ENCODE data around the gene FUCA1. TPM values are rescaled to one million over a fixed set of nuclear protein-coding genes. Genes with fewer than 3 reads are reported as not detected.

The FUCA1 gene
- total RNA-seq, 1 experiment from 2014 or later, result 20.7 TPM

GRCh38 chr1:23916209-23917131, 48.4 kb upstream of the FUCA1 start:
- ChIA-PET CTCF (interaction anchor here (0.6 to 3.5 kb wide), 24 partner anchors 8 to 477 kb away, joined by 3 to 62 read pairs (median 3); partner anchors contain the start of genes GALE, ID3 and PITHD1), RAD21 (ENCODE audit: low non-redundant PET in 1 of 2, low total read pairs in 2 of 2, uncharacterized antibody in 2 of 2, unreplicated experiment in 2 of 2) (interaction anchor here (0.6 to 1.4 kb wide), 6 partner anchors 106 to 145 kb away, joined by 3 to 11 read pairs (median 6); no protein-coding TSS in a partner anchor), POLR2A (interaction anchor here (0.8 to 1.1 kb wide), 2 partner anchors 105 to 138 kb away, joined by 4 read pairs; partner anchors contain the start of gene PITHD1)
- Histone ChIP-seq H3K4me3 (replicated peaks in 1 of 2; ENCODE audit: low read depth in 1 of 2, low read length in 2 of 2) (no peak overlapping the region), H3K9me2 (ENCODE audit: insufficient read depth) (no peaks in the 10 kb centered on the region), H3K9ac (ENCODE audit: low read length) (no peak overlapping the region), H3K4me1 (ENCODE audit: control insufficient read depth in 1 of 2, insufficient read depth in 2 of 2, low read length in 2 of 2) (peaks cover 12 to 38% of the 10 kb centered on the region in 2 experiments), H3K27ac (ENCODE audit: low read depth, low read length) (no peak overlapping the region), H2AFZ (ENCODE audit: low read depth, low read length, poor library complexity, severe bottlenecking) (peak overlapping the region; percentile 96), H3K27me3 (ENCODE audit: insufficient read depth, low read length) (no peaks in the 10 kb centered on the region), H3K79me2 (ENCODE audit: insufficient read depth, low read length) (no peaks in the 10 kb centered on the region), H4K20me1 (ENCODE audit: insufficient read depth) (no peaks in the 10 kb centered on the region), H3K4me2 (ENCODE audit: low read length) (peak overlapping the region; percentile 49), H3K36me3 (ENCODE audit: control insufficient read depth in 1 of 2, insufficient read depth in 2 of 2, low read length in 2 of 2) (no peaks in the 10 kb centered on the region), H3K9me3 (ENCODE audit: control insufficient read depth in 1 of 2, insufficient read depth in 1 of 2, low read depth in 1 of 2, low read length in 2 of 2) (no peaks in the 10 kb centered on the region)
- peak; percentile 81 for DNase-seq (ENCODE audit: low read depth, low spot score)
- intact Hi-C loops (cut with micrococcal nuclease), result loop anchor here (1.0 to 5.0 kb wide), 2 partner anchors 119 to 144 kb away; no protein-coding TSS in a partner anchor
- TF ChIP-seq, protein P1, sequence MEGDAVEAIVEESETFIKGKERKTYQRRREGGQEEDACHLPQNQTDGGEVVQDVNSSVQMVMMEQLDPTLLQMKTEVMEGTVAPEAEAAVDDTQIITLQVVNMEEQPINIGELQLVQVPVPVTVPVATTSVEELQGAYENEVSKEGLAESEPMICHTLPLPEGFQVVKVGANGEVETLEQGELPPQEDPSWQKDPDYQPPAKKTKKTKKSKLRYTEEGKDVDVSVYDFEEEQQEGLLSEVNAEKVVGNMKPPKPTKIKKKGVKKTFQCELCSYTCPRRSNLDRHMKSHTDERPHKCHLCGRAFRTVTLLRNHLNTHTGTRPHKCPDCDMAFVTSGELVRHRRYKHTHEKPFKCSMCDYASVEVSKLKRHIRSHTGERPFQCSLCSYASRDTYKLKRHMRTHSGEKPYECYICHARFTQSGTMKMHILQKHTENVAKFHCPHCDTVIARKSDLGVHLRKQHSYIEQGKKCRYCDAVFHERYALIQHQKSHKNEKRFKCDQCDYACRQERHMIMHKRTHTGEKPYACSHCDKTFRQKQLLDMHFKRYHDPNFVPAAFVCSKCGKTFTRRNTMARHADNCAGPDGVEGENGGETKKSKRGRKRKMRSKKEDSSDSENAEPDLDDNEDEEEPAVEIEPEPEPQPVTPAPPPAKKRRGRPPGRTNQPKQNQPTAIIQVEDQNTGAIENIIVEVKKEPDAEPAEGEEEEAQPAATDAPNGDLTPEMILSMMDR (IDR thresholded peaks at IDR 0.05 in 2 of 3, conservative IDR thresholded peaks at IDR 0.05 in 1 of 3; ENCODE audit: borderline replicate concordance in 1 of 3, insufficient read depth in 1 of 3, low read depth in 2 of 3, low read length in 2 of 3), result peak; percentile 80 to 82 (median 82)
- TF ChIP-seq ZFX (IDR thresholded peaks at IDR 0.05), result no peak
- peak; percentile 94 for TF ChIP-seq RAD21 (IDR thresholded peaks at IDR 0.05; ENCODE audit: low read depth)
- no peak for TF ChIP-seq SP1 (IDR thresholded peaks at IDR 0.05; ENCODE audit: low read depth)
- TF ChIP-seq POLR2AphosphoS5 (IDR thresholded peaks at IDR 0.05; ENCODE audit: low read depth, low read length), result no peak
- no peak for TF ChIP-seq EZH2 (IDR thresholded peaks at IDR 0.05)
- TF ChIP-seq REST (IDR thresholded peaks at IDR 0.05; ENCODE audit: low read depth), result no peak
- peak; percentile 97 for ATAC-seq
- BruUV-seq (replicated peaks), result no TSS peak

All from HCT116 (cell line).